Neural cell (in vitro differentiated cells): ENCODE results near the gene PABPC1L. TPM values are rescaled to one million over a fixed set of nuclear protein-coding genes. Genes with fewer than 3 reads are reported as not detected.

Experiments used
- H2AFZ ChIP-seq: fragments of 200-600, 300-800 bp; sonication (generic), shearing (Covaris generic); 2 replicates; pipeline ENCODE4 v1.6.0; 2014; ENCODE audit warnings: low read depth, mild to moderate bottlenecking, antibody characterized with exemption, low read length, moderate library complexity
- H3F3A ChIP-seq: fragments of 200-600 bp; shearing (Covaris generic); 2 replicates; pipeline ENCODE4 v1.6.1; 2016; ENCODE audit warnings: mild to moderate bottlenecking, moderate library complexity, mixed read lengths, antibody characterized with exemption, low read length; ENCODE audit not compliant: insufficient read depth, poor library complexity, severe bottlenecking
- H3K27ac ChIP-seq: fragments of 200-600, 300-800 bp; sonication (generic), shearing (Covaris generic); 2 replicates; pipeline ENCODE4 v1.5.1; 2014; ENCODE audit warnings: mild to moderate bottlenecking, low read length, moderate library complexity
- H3K27me3 ChIP-seq: fragments of 300-800, 200-600 bp; sonication (generic), shearing (Covaris generic); 2 replicates; pipeline ENCODE4 v1.6.0; 2014; ENCODE audit warnings: mild to moderate bottlenecking, low read depth, low read length, moderate library complexity; ENCODE audit not compliant: insufficient read depth
- H3K36me3 ChIP-seq: fragments of 300-800, 200-600 bp; sonication (generic), shearing (Covaris generic); 2 replicates; pipeline ENCODE4 v1.5.1; 2014; ENCODE audit warnings: mild to moderate bottlenecking, antibody characterized with exemption, low read length, moderate library complexity; ENCODE audit not compliant: insufficient read depth
- H3K4me2 ChIP-seq: fragments of 300-800, 200-600 bp; sonication (generic), shearing (Covaris generic); 2 replicates; pipeline ENCODE4 v1.6.0; 2014; ENCODE audit warnings: mild to moderate bottlenecking, low read length
- H3K4me3 ChIP-seq: fragments of 300-800, 200-600 bp; sonication (generic), shearing (Covaris generic); 2 replicates; pipeline ENCODE4 v1.5.1; 2014; ENCODE audit warnings: mild to moderate bottlenecking, low read length, moderate library complexity
- H3K79me2 ChIP-seq: fragments of 200-600 bp; shearing (Covaris generic); replicated peaks from 2 replicates; pipeline ENCODE4 v1.6.0; 2014; ENCODE audit warnings: mild to moderate bottlenecking, low read length, moderate library complexity; ENCODE audit not compliant: insufficient read depth
- H3K9ac ChIP-seq: fragments of 300-800, 200-600 bp; sonication (generic), shearing (Covaris generic); 2 replicates; pipeline ENCODE4 v1.6.1; 2016; ENCODE audit warnings: mild to moderate bottlenecking, low read length, mixed read lengths
- H3K9me2 ChIP-seq: fragments of 200-600 bp; shearing (Covaris generic); 2 replicates; pipeline ENCODE4 v1.6.1; 2016; ENCODE audit warnings: mild to moderate bottlenecking, low read length, mixed read lengths; ENCODE audit not compliant: insufficient read depth
- H3K9me3 ChIP-seq: fragments of 200-600, 300-800 bp; sonication (generic), shearing (Covaris generic); 2 replicates; pipeline ENCODE4 v1.6.1; 2016; ENCODE audit warnings: mild to moderate bottlenecking, mixed run types, low read length, moderate library complexity, mixed read lengths
- H4K20me1 ChIP-seq: fragments of 200-600 bp; shearing (Covaris generic); 2 replicates; pipeline ENCODE4 v1.6.1; 2016; ENCODE audit warnings: mild to moderate bottlenecking, mixed run types; ENCODE audit not compliant: insufficient read depth
- CTCF ChIP-seq: fragments of 450-650 bp; IDR thresholded peaks from 2 replicates; pipeline ENCODE4 v1.5.1; 2014; ENCODE audit warnings: antibody characterized with exemption, mild to moderate bottlenecking, moderate library complexity; ENCODE audit not compliant: poor library complexity, severe bottlenecking
- EP300 ChIP-seq: fragments of 450-650 bp; conservative IDR thresholded peaks from 2 replicates; pipeline ENCODE4 v1.6.1; 2014; ENCODE audit warnings: antibody characterized with exemption, mild to moderate bottlenecking, moderate library complexity; ENCODE audit not compliant: poor library complexity, severe bottlenecking
- EZH2 ChIP-seq: fragments of 200-600, 300-800 bp; shearing (Covaris generic), sonication (generic); IDR thresholded peaks from 2 replicates; pipeline ENCODE4 v1.6.1; 2014; ENCODE audit warnings: antibody characterized with exemption, low read length, borderline replicate concordance, mild to moderate bottlenecking; ENCODE audit not compliant: insufficient read depth, poor library complexity, severe bottlenecking
- MXI1 ChIP-seq: fragments of 450-650 bp; conservative IDR thresholded peaks from 2 replicates; pipeline ENCODE4 v1.6.1; 2014; ENCODE audit warnings: antibody characterized with exemption, mild to moderate bottlenecking; ENCODE audit not compliant: poor library complexity, severe bottlenecking
- POLR2AphosphoS5 ChIP-seq: IDR thresholded peaks from 2 replicates; pipeline ENCODE4 v1.6.1; 2012
- RAD21 ChIP-seq: fragments of 450-650 bp; conservative IDR thresholded peaks from 2 replicates; pipeline ENCODE4 v1.6.1; 2014; ENCODE audit warnings: antibody characterized with exemption, mild to moderate bottlenecking, moderate library complexity
- REST ChIP-seq: IDR thresholded peaks from 2 replicates; pipeline ENCODE4 v1.6.1; 2012; ENCODE audit warnings: borderline replicate concordance
- SMC3 ChIP-seq: fragments of 450-650 bp; conservative IDR thresholded peaks from 2 replicates; pipeline ENCODE4 v1.6.1; 2014; ENCODE audit warnings: antibody characterized with exemption, mild to moderate bottlenecking, moderate library complexity; ENCODE audit not compliant: poor library complexity
- TAF1 ChIP-seq: IDR thresholded peaks from 2 replicates; pipeline ENCODE4 v1.6.1; 2012; ENCODE audit warnings: low read depth
- polyA plus RNA-seq: library from polyadenylated mRNA; depleted of rRNA; stranded (reverse); fragments of >200 nt; gene quantifications from 2 replicates; pipeline ENCODE4 v1.2.3, GENCODE V29; 2014

PABPC1L gene
- polyA plus RNA-seq, 1 donor from 2014 or later: 3.6 TPM

DNA sequence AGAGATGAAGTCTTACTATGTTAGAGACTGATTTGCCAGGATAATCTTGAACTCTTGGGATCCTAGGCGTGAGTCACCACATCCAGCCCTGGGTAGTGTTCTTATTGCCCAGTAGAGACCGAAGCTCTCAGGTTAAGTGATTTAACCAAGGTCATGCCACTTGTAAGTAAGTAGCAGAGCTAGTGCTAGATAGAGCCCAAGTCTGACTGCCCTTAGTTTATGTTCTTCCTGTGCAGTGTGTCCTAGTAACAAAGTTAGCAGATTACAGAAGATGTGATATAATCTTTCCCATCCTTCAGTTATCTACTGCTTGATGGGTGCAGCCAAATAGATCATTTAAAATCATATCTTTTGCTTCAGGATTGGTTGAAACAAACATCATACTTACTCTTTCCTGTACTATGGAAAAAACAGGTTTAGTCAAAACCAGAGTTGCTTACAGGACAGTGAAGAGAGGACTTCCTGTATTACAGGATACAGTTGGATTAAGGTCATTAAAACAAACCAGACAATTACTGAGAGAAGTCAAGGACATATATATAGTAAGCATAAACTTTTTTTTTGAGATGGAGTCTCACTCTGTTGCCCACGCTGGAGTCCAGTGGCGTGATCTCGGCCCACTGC is 9.5 kb upstream of the PABPC1L start:
- Histone ChIP-seq H2AFZ (no peak overlapping the region), H3F3A (no peaks in the 10 kb centered on the region), H3K9ac (no peak overlapping the region), H3K4me3 (no peak overlapping the region), H4K20me1 (peaks cover 4% of the 10 kb centered on the region), H3K79me2 (peaks cover 42% of the 10 kb centered on the region), H3K36me3 (peaks cover 4% of the 10 kb centered on the region), H3K9me3 (no peaks in the 10 kb centered on the region), H3K27ac (no peak overlapping the region), H3K27me3 (no peaks in the 10 kb centered on the region), H3K9me2 (no peaks in the 10 kb centered on the region), H3K4me2 (no peak overlapping the region)
- no peak for TF ChIP-seq REST
- no peak for TF ChIP-seq MXI1
- TF ChIP-seq EZH2: no peak
- no peak for TF ChIP-seq POLR2AphosphoS5
- TF ChIP-seq TAF1: no peak

DNA sequence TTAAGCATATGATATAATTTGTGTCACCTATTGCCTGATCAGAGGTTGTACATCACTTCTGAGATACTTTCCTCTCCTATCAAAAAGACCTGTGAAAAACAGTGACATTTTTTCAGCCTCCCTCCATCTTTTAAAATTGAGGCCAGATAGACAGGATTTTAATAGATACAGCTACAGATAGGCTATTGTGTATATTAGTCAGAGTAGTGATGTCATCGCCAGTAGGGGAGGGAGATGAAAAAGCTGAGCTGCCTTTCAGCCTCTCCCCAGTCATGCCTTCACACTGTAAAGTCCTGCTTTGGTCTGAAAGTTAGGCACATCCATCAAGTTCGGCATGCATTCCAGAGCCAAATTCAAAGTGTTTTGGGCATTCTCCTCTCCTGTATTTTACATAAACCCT is 7.9 kb upstream of the PABPC1L start:
- Histone ChIP-seq H3K4me3 (no peak overlapping the region), H3K9me2 (no peaks in the 10 kb centered on the region), H3F3A (no peaks in the 10 kb centered on the region), H3K9me3 (no peaks in the 10 kb centered on the region), H3K27me3 (no peaks in the 10 kb centered on the region), H3K36me3 (peaks cover 4% of the 10 kb centered on the region), H3K4me2 (no peak overlapping the region), H3K27ac (no peak overlapping the region), H4K20me1 (peaks cover 4% of the 10 kb centered on the region), H3K79me2 (peaks cover 27% of the 10 kb centered on the region), H3K9ac (no peak overlapping the region), H2AFZ (no peak overlapping the region)
- TF ChIP-seq TAF1: no peak
- no peak for TF ChIP-seq SMC3
- no peak for TF ChIP-seq POLR2AphosphoS5
- no peak for TF ChIP-seq EP300
- no peak for TF ChIP-seq RAD21
- TF ChIP-seq REST: no peak
- no peak for TF ChIP-seq MXI1
- no peak for TF ChIP-seq EZH2
- TF ChIP-seq CTCF: no peak
